Smooth muscle cell (in vitro differentiated cells): ENCODE measurements around the gene GRIK4. TPM values are rescaled to one million over a fixed set of nuclear protein-coding genes. Genes with fewer than 3 reads are reported as not detected.

Source experiments
- DNase-seq: peaks from one replicate; lab custom pipeline; 2025; ENCODE audit not compliant: unreplicated experiment; lab: John Stamatoyannopoulos, UW
- H2AFZ ChIP-seq: fragments of 200-600 bp; sonication (generic); 2 replicates; pipeline ENCODE4 v1.6.0; 2016; ENCODE audit warnings: antibody characterized with exemption, low read depth, mild to moderate bottlenecking
- H3F3A ChIP-seq: fragments of 200-600 bp; sonication (generic); 2 replicates; pipeline ENCODE4 v1.6.0; 2017; ENCODE audit warnings: antibody characterized with exemption, low read depth
- H3K27ac ChIP-seq: fragments of 200-600 bp; sonication (generic); 2 replicates; pipeline ENCODE4 v1.5.1; 2016; ENCODE audit warnings: low read depth, mild to moderate bottlenecking
- H3K27me3 ChIP-seq: fragments of 200-600 bp; sonication (generic); 2 replicates; pipeline ENCODE4 v1.6.1; 2016; ENCODE audit warnings: low read depth, mild to moderate bottlenecking
- H3K36me3 ChIP-seq: fragments of 200-600 bp; sonication (generic); 2 replicates; pipeline ENCODE4 v1.5.1; 2016; ENCODE audit warnings: low read depth
- H3K4me1 ChIP-seq: fragments of 200-600 bp; sonication (generic); 2 replicates; pipeline ENCODE4 v1.5.1; 2016; ENCODE audit warnings: low read depth
- H3K4me2 ChIP-seq: fragments of 200-600 bp; sonication (generic); 2 replicates; pipeline ENCODE4 v1.6.0; 2016; ENCODE audit warnings: mild to moderate bottlenecking
- H3K4me3 ChIP-seq: fragments of 200-600 bp; sonication (generic); 2 replicates; pipeline ENCODE4 v1.5.1; 2016; ENCODE audit warnings: mild to moderate bottlenecking
- H3K79me2 ChIP-seq: fragments of 200-600 bp; sonication (generic); 2 replicates; pipeline ENCODE4 v1.6.0; 2016; ENCODE audit warnings: low read depth, mild to moderate bottlenecking
- H3K9ac ChIP-seq: fragments of 200-600 bp; sonication (generic); 2 replicates; pipeline ENCODE4 v1.6.0; 2016; ENCODE audit warnings: low read depth
- H3K9me3 ChIP-seq: fragments of 200-600 bp; sonication (generic); replicated peaks from 2 replicates; pipeline ENCODE4 v1.5.1; 2016; ENCODE audit warnings: low read depth
- H4K20me1 ChIP-seq: fragments of 200-600 bp; sonication (generic); 2 replicates; pipeline ENCODE4 v1.6.0; 2016; ENCODE audit warnings: low read depth
- WGBS: methylation state at CpG from one replicate; pipeline ENCODE4 v1.1.7; 2016; ENCODE audit warnings: low lambda C conversion rate; 5-methylcytosine and 5-hydroxymethylcytosine counted together
- polyA plus RNA-seq: library from polyadenylated mRNA; unstranded; fragments of >200 nt; fragmentation: Nextera tagmentation; extraction: Ambion mirVana; gene quantifications from 2 replicates; pipeline ENCODE4 v1.2.1, GENCODE V29; 2016
- total RNA-seq: library from RNA; depleted of rRNA; stranded (reverse); fragments of >200 nt; gene quantifications from 2 replicates; pipeline ENCODE4 v1.2.3, GENCODE V29; 2014
- TF ChIP-seq, protein P1 (sequence below): fragments of 200-600 bp; sonication (generic); IDR thresholded peaks from 2 replicates; pipeline ENCODE4 v1.5.1; 2017; ENCODE audit warnings: borderline replicate concordance, mild to moderate bottlenecking, antibody characterized with exemption; ENCODE audit not compliant: insufficient read depth, poor library complexity, severe bottlenecking

The GRIK4 gene
- total and polyA plus RNA-seq, 2 experiments from 2014 or later, result not detected

DNA sequence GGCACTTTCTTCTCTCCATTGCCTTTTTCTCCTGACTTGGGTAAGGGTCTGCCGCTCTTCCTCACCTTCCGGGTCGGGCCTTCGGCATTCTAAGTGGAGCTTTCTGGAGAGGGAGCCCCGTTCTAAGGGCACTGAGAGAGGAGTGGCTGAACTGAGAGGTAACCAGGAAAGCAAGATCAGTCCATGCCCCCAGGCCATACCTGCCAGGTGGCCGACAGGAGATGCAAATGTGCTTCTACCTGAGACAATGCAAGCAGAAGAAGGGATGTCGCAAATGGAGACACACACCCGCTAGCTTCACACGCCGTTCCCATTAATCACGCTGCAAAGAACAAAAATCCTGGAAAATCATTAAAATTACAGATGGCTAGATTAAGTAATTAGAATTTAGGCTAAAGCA is 356.0 kb downstream of the GRIK4 start:
- Histone ChIP-seq H3F3A (no peaks in the 10 kb centered on the region), H3K4me3 (no peak overlapping the region), H2AFZ (no peak overlapping the region), H3K4me2 (no peak overlapping the region), H3K36me3 (no peaks in the 10 kb centered on the region), H3K9ac (no peak overlapping the region), H3K79me2 (no peaks in the 10 kb centered on the region), H3K27me3 (peaks cover 35% of the 10 kb centered on the region), H3K27ac (no peak overlapping the region), H4K20me1 (no peaks in the 10 kb centered on the region), H3K4me1 (no peaks in the 10 kb centered on the region), H3K9me3 (no peaks in the 10 kb centered on the region)
- WGBS, result 63% methylated on average over 11 of the region's 11 CpGs
- TF ChIP-seq, protein P1, sequence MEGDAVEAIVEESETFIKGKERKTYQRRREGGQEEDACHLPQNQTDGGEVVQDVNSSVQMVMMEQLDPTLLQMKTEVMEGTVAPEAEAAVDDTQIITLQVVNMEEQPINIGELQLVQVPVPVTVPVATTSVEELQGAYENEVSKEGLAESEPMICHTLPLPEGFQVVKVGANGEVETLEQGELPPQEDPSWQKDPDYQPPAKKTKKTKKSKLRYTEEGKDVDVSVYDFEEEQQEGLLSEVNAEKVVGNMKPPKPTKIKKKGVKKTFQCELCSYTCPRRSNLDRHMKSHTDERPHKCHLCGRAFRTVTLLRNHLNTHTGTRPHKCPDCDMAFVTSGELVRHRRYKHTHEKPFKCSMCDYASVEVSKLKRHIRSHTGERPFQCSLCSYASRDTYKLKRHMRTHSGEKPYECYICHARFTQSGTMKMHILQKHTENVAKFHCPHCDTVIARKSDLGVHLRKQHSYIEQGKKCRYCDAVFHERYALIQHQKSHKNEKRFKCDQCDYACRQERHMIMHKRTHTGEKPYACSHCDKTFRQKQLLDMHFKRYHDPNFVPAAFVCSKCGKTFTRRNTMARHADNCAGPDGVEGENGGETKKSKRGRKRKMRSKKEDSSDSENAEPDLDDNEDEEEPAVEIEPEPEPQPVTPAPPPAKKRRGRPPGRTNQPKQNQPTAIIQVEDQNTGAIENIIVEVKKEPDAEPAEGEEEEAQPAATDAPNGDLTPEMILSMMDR, result no peak
- no peak for DNase-seq

DNA sequence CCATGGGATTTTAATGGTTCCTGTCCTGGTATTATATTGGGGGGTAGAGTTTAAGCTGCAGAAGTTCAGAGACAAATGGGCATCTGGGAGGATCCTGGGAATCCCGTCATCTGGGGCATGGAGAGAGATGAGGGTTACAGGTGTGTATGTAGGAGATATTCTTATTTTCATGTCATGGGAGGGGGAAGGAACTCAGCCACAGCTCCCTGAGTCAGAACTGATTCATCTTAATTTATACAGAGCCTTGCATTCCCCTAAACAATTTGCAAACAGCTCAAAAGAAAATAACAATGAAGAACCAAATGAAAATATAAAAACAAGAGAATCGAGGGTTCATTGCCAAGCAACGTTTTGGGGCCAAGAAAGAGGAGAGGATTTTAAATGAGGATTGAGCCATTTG is 356.4 kb downstream of the GRIK4 start:
- peaks cover 36% of the 10 kb centered on the region for H3K27me3 ChIP-seq
- no peak overlapping the region for H3K27ac ChIP-seq
- TF ChIP-seq, protein P1, result no peak
- WGBS, result 73% methylated on average over 3 of the region's 3 CpGs
- H3F3A ChIP-seq, result no peaks in the 10 kb centered on the region
- no peaks in the 10 kb centered on the region for H3K9me3 ChIP-seq
- no peak for DNase-seq
- H2AFZ ChIP-seq, result no peak overlapping the region
- no peak overlapping the region for H3K4me2 ChIP-seq
- H4K20me1 ChIP-seq, result no peaks in the 10 kb centered on the region
- no peak overlapping the region for H3K4me3 ChIP-seq
- H3K79me2 ChIP-seq, result no peaks in the 10 kb centered on the region
- H3K9ac ChIP-seq, result no peak overlapping the region
- no peaks in the 10 kb centered on the region for H3K4me1 ChIP-seq
- no peaks in the 10 kb centered on the region for H3K36me3 ChIP-seq

DNA sequence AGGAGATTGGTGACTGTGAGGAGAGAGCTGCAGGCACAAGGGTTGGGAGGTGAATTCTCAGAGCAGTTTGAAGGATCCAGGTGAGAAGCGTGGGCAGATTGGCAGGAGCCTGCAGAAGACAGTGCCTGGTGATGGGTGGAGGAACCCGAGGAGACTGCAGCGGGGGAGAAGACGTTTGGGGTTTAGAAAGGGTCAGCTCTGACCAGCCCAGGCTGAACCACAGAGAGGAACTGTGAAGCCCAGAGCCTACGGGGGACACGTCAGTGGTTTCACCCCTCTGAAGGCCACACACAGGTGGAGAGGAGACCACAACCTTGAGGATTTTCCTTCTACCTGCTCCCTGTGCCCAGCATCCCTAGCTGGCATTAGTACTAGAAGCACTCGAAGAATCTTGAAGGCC is 357.5 kb downstream of the GRIK4 start:
- H2AFZ ChIP-seq, result no peak overlapping the region
- H3F3A ChIP-seq, result no peaks in the 10 kb centered on the region
- H3K4me1 ChIP-seq, result no peaks in the 10 kb centered on the region
- H4K20me1 ChIP-seq, result no peaks in the 10 kb centered on the region
- H3K9ac ChIP-seq, result no peak overlapping the region
- no peak overlapping the region for H3K27ac ChIP-seq
- no peaks in the 10 kb centered on the region for H3K36me3 ChIP-seq
- no peaks in the 10 kb centered on the region for H3K9me3 ChIP-seq
- no peaks in the 10 kb centered on the region for H3K79me2 ChIP-seq
- WGBS, result 91% methylated on average over 4 of the region's 7 CpGs
- H3K4me3 ChIP-seq, result no peak overlapping the region
- no peak for DNase-seq
- TF ChIP-seq, protein P1, result no peak
- no peak overlapping the region for H3K4me2 ChIP-seq
- H3K27me3 ChIP-seq, result peaks cover 44% of the 10 kb centered on the region

DNA sequence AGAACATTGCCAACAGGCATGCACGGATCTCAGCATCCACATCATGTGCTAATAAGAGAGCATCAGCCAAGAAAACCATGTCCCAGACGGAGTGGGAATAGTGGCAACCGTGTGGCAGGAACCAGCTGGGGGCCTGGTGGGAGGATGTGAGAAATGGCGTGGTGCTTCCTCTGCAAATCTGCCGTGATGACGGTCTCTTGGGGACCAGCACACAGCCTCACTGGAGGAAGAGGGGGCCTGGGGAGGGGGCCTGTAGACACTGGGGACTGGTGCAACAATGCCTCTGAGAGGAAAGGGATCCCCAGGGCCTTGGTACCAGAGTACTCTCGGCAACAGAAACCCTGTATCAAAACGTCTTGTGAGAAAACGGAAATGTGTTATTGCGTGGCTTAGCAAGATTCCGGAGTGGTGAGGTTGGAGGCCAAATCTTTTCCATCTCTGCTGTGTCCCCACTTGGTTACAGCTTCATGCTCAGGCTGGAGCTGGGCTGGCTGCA is 358.0 kb downstream of the GRIK4 start:
- 87% methylated on average over 11 of the region's 11 CpGs for WGBS
- DNase-seq, result no peak
- Histone ChIP-seq H3K27ac (no peak overlapping the region), H4K20me1 (no peaks in the 10 kb centered on the region), H2AFZ (no peak overlapping the region), H3K9ac (no peak overlapping the region), H3F3A (no peaks in the 10 kb centered on the region), H3K4me3 (no peak overlapping the region), H3K27me3 (peaks cover 44% of the 10 kb centered on the region), H3K9me3 (no peaks in the 10 kb centered on the region), H3K4me1 (no peaks in the 10 kb centered on the region), H3K79me2 (no peaks in the 10 kb centered on the region), H3K4me2 (no peak overlapping the region), H3K36me3 (no peaks in the 10 kb centered on the region)
- TF ChIP-seq, protein P1, result no peak
